Activated effector memory CD4-positive, alpha-beta T cell treated with anti-CD3 and anti-CD28 coated beads, Interleukin-2, amount 50 U/mL, for 16 hours (primary cell): ENCODE measurements around the gene SERPINB11.
"Not testable (repeated sequence)": the region's sequence is repeated elsewhere in the genome, so short reads cannot be mapped to it uniquely, and the experiment has no call there.

Experiments
- DNase-seq: peaks from one replicate; pipeline ENCODE4 v3.0.0-alpha.2; 2020

The SERPINB11 gene

GRCh38 chr18:63731215-63731614 lies 28.5 kb downstream of the SERPINB11 start:
- DNase-seq = no peak

- no peak for DNase-seq
Measured at GRCh38 chr18:63736876-63737275, 34.1 kb downstream of the SERPINB11 start.

DNA sequence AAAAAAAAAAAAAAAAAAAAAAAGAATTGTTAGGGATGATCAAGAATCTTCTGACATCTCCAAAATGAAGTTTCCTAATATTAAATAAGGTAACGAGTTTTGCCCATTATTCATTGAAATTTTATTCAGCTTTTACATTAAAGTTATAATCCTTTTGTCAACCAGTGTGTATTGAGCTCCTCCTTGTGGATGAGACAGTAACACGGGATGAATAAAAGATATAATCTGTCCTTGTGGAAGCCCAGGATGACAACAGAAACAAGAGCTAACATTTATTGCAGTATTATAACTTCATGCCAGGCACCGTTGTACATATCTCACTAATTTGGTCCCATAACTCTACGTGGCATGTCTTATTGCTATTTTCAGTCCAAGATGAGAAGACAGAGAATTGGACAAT lies 39.0 kb downstream of the SERPINB11 start:
- no peak for DNase-seq

GRCh38 chr18:63747006-63747405 lies 44.2 kb downstream of the SERPINB11 start:
- no peak for DNase-seq

DNA sequence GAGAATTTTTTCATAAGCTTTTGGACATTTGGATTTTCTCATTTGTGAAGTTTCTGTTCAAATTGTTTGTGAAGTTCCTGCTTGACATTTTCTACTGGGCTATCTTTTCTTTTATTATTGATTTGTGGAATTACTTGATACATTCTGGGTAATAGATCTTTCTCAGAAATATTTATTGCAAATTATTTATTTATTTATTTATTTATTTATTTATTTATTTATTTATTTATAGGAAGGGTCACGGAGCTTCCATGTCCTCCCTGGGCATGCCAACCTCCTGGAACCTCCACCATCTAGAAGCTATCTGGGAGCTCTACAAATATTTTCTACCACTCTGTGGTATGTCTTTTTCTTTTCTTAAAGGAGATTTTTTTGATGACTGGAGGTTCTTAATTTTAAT lies 46.7 kb downstream of the SERPINB11 start:
- DNase-seq = no peak

DNA sequence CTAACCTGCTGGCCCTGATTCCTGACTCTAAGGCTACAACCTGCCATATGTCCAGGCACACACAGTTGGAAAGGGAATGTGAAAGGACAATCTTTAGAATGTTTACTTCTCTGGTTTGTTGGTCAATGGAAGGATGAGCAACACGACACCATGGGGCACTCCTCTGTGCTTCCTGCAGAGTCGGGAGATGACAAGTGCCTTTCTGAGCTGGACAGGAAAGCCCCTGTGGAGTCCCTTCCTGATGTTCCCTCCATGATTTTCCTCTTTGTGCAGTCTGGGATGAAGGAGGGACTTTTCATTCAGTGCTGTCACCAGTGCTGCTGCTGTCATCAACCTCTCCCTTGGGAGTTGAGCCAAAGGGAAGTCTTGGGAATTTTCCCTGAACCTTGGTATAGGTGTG lies 49.9 kb downstream of the SERPINB11 start:
- no peak for DNase-seq

DNA sequence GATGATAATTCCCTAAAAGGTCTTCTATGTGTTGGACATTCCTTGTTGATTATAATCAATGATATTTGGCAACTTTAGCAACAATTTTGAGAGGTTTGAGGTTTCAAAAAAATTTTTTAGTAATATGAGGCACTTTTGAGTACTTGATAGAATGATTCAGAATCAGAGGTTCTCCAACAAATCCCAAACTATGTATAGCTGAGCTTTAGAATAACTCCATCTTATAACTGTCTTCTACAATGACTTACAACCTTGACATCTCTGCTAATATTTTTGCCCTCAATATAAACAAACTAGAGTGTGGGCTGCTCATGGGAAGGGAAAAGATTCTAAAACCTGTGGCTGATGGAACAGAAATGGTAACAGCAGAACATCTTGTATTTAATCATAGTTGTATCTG lies 50.9 kb downstream of the SERPINB11 start:
- no peak for DNase-seq

DNA sequence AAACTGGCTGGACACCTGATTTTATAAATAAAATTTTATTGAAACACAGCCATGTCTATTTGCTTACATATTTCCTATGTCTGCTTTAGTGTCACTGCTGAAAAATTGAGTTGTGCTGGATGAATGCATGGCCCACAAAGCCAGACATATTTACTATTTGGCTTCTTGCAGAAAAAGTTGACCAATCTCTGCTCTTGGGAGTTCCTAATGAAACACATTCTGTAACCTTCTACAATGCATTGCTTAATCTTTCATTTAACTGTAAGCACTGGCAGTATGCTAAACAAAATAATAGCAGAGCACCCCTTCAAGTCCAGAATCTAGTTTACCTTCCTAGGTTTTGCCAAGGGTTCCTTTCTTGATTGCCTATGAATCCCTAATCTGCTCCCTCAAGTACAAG lies 54.8 kb downstream of the SERPINB11 start:
- no peak for DNase-seq

GRCh38 chr18:63758615-63759240 lies 56.0 kb downstream of the SERPINB11 start:
- no peak for DNase-seq

GRCh38 chr18:63759786-63760185 lies 57.0 kb downstream of the SERPINB11 start:
- DNase-seq = not testable (repeated sequence)

DNA sequence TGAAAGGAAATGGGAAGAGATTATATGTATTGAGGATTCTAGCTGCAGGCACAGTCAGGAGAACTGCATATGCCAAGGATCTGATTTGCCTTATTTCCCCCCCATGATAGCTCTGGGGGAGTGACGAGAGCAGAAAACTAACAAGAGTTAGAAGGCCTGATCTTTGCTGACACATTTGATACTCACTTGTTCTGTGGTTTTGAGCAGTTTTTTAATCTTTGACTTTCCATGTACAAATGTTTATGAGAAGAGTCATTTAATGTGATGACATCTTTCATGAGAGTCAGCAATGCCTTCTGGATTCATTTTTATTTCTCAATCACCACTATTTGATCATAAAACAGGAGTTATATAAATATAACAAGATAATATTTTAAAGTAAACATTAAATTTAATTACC lies 59.8 kb downstream of the SERPINB11 start:
- no peak for DNase-seq

GRCh38 chr18:63763831-63764600 lies 61.3 kb downstream of the SERPINB11 start:
- no peak for DNase-seq

DNA sequence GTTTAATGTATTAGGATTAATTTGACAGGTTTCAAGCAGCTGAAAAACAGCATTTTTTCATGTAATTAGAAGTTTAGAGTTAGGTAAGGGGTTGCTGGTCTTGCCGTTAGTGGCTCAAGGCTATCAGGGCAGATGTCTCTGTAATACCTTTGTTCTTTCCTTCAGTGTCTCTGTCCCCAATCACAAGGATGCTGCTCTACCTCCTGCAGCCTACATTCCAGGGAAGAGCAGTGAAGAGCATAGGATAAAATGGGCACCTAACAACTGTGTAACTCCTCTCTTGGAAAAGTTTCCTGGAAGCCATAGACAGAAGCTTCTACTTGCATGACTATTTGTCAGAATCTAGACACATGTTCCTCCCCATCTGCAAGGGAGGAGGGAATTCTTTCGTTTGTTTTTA lies 63.1 kb downstream of the SERPINB11 start:
- DNase-seq = no peak
